Measurements from ENCODE around the gene TTLL5.
"Not testable (repeated sequence)": the region's sequence is repeated elsewhere in the genome, so short reads cannot be mapped to it uniquely, and the experiment has no call there.

TTLL5 gene

DNA sequence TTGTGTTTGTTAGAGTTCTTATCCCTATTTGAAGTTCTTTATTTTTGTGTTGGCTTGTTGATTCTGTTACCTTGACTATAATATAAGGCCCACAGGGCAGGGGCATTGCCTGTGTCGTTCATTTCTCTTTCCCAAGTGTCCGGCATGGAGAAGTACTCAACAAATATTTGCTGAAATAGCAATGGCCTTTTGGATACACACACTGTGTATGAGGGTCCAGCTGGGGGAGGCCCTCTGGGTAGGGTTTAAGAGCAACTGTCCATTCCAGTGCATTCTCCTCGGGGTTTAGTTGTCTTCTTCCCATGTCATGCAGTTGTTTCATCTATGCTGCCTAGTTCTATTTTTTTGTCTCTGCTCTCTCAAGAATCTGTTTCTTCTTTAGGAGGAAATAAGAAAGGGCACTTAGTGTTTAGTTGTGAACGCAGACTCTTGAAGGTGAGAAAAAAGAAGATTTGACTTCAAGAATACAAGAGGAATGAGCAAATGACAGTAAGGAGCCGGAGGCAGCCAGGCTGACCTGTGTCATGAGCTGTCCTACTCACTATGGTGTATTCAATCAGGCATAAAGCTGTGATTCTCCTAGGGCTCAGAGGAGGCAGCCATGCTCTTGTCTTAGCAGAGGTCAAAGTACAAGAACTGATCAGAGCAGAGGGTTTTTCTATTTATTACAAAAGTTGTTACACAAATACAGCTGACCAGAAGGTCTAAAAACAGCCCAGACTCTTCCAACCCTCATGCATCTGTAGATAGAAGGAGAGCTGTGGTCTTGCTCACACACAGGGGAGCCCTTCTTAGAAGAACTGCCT, 10.6 kb upstream of the TTLL5 start:
- no peak for DNase-seq

- DNase-seq = no peak
Observed at GRCh38 chr14:75653563-75653962, 7.5 kb upstream of the TTLL5 start.

GRCh38 chr14:75654127-75654732, 6.8 kb upstream of the TTLL5 start:
- no peak for DNase-seq

DNA sequence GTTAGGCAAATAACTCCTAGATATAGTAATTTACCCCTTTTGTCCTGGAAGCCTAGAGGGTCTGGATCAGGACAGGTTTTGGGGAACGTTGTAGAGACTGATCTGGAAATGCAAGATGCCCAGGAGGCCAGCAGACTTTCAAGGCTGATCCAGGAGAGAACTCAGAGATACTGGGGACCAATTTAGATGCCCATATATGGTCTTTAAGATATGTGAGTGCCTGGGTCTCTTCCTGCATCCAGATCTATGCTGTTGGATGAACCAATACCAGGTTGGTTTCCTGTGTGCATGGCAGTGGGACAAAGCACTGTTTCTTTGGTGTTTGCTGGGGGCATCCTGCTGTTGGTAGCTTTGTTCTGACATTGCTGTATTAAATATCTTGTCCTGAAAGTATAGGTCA, 5.8 kb upstream of the TTLL5 start:
- no peak for DNase-seq

DNA sequence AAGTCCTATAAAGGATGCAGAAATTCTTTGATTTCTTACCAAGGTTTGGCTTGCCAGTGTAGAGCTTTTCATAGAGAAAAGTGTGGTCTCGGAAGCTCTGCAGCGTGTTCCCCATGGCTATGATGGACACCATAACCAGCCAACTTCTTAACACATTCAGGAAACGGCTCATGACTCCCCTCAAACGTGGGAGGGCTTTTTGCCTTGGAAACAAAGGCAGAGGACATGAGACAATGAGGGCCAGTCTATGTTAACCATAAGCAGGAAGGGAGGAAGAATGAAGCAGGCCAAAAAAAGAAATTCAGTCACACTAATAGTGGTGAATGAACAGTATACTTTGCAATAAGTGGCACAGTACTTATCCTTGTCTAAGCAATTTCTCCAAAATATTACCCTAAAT, 3.7 kb upstream of the TTLL5 start:
- DNase-seq = no peak

DNA sequence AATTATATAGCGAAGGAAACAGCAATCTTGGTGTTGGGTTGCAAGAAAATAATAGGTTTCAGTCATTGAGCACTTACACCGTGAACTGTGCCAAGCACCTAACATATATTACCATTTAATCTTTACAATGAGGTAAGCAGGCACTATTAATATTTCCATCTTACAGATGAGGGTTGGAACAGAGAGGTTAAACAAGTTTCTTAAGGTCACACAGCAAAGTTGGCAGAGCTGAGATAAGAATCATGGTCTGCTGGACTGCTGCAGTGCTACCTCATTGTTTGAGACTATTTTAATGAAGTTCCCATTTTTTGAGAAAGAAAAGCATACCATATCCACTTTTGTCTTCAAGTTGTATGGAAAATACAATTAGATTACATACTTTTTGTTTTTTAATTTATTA, 2.1 kb upstream of the TTLL5 start:
- DNase-seq = no peak

DNA sequence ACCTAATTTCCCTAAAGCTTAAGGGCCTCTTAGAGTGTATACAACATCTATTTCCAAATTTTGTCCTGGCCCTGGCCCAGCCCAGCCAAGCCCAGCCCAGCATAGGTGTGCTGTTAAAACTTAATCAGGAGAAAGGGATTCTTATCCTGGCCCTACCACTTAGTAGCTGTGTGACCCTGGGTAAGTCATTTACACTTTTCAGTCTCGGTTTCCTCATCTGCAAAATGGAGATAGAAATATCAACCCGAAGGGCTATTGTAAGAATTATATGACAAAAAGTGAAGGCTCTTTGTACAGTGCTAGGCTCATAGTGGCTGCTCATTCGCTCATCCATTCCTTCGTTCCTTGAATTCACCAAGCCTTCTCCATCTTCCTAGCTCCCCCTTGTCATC, 812 bp upstream of the TTLL5 start:
- DNase-seq = no peak

DNA sequence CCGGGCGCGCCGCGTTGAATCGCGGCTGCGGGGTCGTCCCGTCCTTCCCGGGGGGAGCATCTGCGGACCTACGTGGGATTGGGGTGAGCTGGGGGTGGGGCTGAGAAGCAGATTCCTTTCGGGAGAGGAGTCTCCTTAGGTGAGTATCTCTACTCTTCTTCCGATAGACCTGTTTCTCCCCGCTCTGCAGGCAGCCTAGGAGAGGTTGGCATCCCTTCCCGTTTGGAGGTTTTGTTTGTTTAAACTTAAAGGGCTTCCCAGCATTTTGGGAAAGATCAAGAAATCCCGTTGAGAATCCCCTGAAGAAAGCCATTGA, 411 bp downstream of the TTLL5 start:
- DNase-seq = no peak

DNA sequence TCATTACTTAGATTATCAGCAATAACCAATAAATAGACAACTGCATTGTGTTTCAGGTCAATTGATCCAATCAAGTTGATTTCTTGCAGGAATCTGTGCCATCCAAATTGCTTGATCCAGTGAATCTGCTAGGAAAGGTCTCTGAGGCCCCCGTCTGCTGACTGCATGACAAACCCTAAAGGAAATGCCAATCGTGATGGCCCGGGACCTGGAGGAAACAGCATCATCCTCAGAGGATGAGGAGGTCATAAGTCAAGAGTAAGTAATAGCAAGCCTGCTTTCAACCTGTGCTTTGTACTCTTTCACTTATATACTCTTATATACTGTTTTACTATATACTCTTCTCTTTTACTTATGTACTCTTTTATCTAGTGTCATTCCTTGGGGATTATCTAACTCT, 1.9 kb downstream of the TTLL5 start:
- DNase-seq = no peak

- no peak for DNase-seq
Observed at GRCh38 chr14:75667099-75667765, 6.2 kb downstream of the TTLL5 start.

DNA sequence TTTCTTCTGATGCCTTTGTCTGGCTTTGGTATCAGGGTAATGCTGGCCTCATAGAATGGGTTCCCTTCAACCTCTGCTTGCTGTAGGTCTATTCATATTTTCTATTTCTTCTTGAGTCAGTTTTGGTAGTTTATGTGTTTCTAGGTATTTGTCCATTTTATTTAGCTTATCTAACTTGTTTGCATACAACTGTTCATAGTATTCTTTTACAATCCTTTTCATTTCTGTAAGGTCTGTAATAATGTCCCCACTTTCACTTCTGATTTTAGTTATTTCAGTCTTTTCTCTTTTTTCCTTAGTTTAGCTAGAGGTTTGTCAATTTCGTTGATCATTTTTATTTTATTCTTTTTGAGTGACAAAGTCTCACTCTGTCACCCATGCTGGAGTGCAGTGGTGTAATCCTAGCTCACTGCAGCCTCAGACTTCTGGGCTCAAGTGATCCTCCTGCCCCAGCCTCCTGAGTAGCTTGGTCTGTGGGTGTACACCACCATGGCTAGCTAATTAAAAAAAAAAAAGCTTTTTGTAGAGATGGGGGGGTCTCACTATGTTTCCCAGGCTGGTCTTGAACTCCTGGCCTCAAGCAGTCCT, 11.7 kb downstream of the TTLL5 start:
- DNase-seq = no peak

GRCh38 chr14:75673345-75674035, 12.4 kb downstream of the TTLL5 start:
- no peak for DNase-seq

- DNase-seq = no peak
Observed at GRCh38 chr14:75675265-75675960, 14.4 kb downstream of the TTLL5 start.

DNA sequence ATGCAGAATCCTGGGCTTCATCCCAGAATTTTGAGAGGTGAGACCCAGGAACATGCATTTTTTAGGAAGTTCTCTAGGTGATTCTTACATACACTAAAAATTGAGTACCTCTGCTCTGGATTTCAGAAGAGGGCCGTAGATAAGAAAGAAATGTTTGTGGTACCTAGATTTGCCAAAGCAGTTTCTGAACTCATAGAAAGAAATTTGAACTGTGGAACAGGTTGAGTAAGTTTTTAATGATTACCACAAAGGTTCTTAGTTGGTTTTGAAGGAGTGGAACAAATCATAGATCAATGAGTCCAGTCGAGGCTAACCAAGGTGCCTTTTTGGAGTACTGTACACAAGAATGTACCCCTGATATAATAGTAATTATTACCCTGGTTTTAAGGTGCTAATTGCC, 24.9 kb downstream of the TTLL5 start:
- no peak for DNase-seq

- DNase-seq = no peak
Observed at GRCh38 chr14:75689012-75689411, 28.0 kb downstream of the TTLL5 start.

GRCh38 chr14:75690010-75690409, 29.0 kb downstream of the TTLL5 start:
- DNase-seq = no peak

DNA sequence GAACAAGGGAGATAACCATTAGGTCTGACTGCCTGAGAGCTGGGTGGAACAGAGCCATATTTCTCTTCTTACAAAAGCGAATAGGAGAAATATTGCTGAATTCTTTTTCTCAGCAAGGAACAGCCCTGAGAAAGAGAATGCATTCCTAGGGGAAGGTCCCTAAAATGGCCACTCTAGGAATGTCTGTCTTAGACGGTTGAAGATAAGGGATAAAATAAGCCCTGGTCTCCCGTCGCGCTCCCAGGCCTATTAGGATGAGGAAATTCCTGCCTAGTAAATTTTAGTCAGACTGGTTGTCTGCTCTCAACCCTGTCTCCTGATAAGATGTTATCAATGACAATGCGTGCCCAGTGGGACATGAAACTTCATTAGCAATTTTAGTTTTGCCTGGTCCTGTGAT, 34.0 kb downstream of the TTLL5 start:
- not testable (repeated sequence) for DNase-seq

GRCh38 chr14:75697386-75697785, 36.3 kb downstream of the TTLL5 start:
- DNase-seq = no peak

GRCh38 chr14:75697918-75698317, 36.9 kb downstream of the TTLL5 start:
- no peak for DNase-seq

GRCh38 chr14:75699331-75699730, 38.3 kb downstream of the TTLL5 start:
- no peak for DNase-seq

DNA sequence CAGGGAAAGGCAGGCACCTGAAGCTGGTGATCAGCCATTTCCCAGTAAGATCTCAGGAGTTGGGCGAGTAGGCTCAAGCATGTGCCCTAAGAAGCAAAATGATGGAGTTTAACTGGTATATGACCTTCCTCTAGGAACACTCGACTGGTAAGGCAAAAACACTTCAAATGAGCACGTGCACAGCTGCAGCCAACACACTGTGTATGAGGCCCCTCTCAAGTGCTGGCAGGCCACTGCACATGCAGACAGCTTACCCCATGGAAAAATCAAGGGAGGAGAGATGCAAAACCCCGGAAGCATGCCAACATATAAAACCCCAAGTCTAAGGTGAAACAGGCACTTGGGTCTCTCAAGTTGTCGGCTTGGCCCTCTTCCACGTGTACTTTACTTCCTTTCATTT, 39.2 kb downstream of the TTLL5 start:
- no peak for DNase-seq

DNA sequence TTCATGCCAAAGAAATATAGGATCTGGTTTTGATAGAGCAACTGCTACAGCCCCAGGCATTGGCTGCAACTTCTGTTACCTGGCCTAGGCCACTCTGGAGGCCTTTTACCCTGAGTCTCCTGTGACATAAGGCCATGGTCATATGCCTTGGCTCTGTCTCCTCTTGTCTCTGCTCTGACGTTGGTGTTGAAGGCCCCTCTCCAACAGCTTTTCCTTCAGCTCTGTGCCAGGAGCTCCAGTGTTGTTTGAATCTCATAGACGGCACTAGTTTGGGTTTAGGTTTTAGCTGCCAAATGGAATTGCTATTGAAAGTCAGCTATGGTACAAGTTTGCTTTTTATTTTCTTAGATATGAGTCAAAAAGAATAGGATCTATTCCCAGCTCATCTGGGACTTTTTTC, 41.1 kb downstream of the TTLL5 start:
- DNase-seq = no peak

Measured in NCI-H2081 treated with DMSO at 0.1 percent for 48 hours (cell line).